ENCODE measurements around the gene INSR. TPM values are rescaled to one million over a fixed set of nuclear protein-coding genes. Genes with fewer than 3 reads are reported as not detected.
A peak's percentile ranks its signal among the peaks of the same experiment; 100 is the strongest.

INSR gene
- total and polyA plus RNA-seq, 4 donors = 5.8 to 64.6 (median 20.9) TPM

DNA sequence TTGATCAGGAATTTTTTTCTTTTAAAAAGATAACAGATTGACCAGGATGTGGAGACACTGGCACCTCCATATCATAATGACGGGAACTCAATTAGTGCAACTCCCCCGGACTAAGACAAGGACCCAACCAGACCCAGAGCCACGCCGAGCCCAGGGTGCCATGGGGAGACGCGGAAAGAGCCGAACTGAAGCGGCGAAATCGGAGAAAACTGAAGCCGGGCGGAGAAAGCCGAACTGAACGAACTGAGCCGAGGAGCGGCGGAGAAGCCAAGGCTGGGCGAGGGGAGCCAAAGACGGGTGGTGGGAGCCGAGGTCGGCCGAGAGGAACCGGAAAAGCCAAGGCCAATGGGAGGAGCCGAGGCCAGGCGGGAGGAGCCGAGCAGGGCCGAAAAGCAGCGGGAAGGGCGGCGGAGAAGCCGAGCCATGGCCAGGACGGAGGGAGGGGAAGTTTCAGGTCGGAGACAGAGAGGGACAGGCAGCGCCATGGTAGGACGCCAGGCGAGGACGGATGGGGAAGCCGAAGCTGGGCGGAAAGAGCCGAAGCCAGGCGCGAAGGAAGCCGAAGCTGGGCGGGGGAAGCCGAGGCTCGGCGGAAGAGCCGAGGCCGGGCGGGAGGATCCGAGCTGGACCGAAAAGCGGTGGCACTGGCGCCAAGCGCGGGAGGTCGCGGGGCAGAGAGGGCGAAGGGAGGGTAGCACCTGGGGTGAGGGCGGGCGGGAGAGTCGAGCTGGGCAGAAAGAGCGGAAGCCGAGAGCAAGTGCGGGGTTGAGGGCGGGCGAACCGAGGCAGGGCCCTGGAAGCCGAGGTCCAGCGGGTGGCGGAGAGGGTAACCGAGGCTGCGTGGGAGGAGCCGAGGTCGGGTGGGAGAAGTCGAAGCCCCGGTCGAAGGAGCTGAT, 195.3 kb downstream of the INSR start:
- Histone ChIP-seq H3K9me3 (ENCODE audit: control insufficient read depth in 4 of 4, insufficient read depth in 3 of 4, low read length in 3 of 4) (peaks cover 0 to 9% (median 2%) of the 10 kb centered on the region in 4 donors), H3K36me3 (ENCODE audit: control insufficient read depth in 4 of 4, insufficient read depth in 4 of 4, low read length in 4 of 4) (no peaks in the 10 kb centered on the region), H3K27me3 (ENCODE audit: control insufficient read depth in 3 of 3, insufficient read depth in 3 of 3, low read length in 2 of 3) (no peaks in the 10 kb centered on the region), H3K4me1 (ENCODE audit: control insufficient read depth in 5 of 5, insufficient read depth in 5 of 5, low read length in 5 of 5) (peaks cover 0 to 6% (median 3%) of the 10 kb centered on the region in 5 donors), H3K27ac (ENCODE audit: low read depth in 1 of 2, low read length in 1 of 2) (peak overlapping the region; percentile 86 to 96), H3K4me3 (peak overlapping the region; percentile 65), H3K9ac (ENCODE audit: insufficient read depth in 1 of 2, low read length in 2 of 2) (peak overlapping the region; percentile 53 to 81)
- DNase-seq = peak; percentile 96 to 98 (median 97)
- 1% methylated on average over 75 to 78 of the region's 78 CpGs for WGBS, 2 donors
- TF ChIP-seq, protein P1, sequence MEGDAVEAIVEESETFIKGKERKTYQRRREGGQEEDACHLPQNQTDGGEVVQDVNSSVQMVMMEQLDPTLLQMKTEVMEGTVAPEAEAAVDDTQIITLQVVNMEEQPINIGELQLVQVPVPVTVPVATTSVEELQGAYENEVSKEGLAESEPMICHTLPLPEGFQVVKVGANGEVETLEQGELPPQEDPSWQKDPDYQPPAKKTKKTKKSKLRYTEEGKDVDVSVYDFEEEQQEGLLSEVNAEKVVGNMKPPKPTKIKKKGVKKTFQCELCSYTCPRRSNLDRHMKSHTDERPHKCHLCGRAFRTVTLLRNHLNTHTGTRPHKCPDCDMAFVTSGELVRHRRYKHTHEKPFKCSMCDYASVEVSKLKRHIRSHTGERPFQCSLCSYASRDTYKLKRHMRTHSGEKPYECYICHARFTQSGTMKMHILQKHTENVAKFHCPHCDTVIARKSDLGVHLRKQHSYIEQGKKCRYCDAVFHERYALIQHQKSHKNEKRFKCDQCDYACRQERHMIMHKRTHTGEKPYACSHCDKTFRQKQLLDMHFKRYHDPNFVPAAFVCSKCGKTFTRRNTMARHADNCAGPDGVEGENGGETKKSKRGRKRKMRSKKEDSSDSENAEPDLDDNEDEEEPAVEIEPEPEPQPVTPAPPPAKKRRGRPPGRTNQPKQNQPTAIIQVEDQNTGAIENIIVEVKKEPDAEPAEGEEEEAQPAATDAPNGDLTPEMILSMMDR (IDR thresholded peaks at IDR 0.05; ENCODE audit: control extremely low read depth, extremely low read depth) = no peak
- peak; percentile 93 for ATAC-seq (ENCODE audit: insufficient read depth, low FRiP score)

DNA sequence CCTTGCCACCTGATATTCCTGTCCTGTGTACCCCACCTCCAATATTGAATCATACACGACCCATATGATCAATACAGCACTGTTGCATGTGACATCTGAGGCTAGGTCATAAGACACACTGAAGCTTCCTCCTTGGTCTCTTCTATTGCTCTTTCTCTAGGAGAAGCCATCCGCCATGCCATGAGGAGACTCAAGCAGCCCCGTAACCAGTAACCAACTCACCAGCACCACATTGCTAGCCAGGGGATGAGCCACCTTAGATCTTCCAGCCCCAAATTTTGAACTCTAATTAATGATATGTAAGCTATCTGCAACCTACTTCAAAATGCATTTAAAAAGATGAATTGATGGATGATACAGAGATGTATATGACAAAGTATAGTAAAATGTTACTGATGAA, 196.1 kb downstream of the INSR start:
- TF ChIP-seq, protein P1 (IDR thresholded peaks at IDR 0.05; ENCODE audit: control extremely low read depth, extremely low read depth) = no peak
- DNase-seq = no peak
- Histone ChIP-seq H3K36me3 (ENCODE audit: control insufficient read depth in 4 of 4, insufficient read depth in 4 of 4, low read length in 4 of 4) (no peaks in the 10 kb centered on the region), H3K9me3 (ENCODE audit: control insufficient read depth in 4 of 4, insufficient read depth in 3 of 4, low read length in 3 of 4) (peaks cover 0 to 14% (median 2%) of the 10 kb centered on the region in 4 donors), H3K4me1 (ENCODE audit: control insufficient read depth in 5 of 5, insufficient read depth in 5 of 5, low read length in 5 of 5) (peaks cover 0 to 6% (median 3%) of the 10 kb centered on the region in 5 donors), H3K27me3 (ENCODE audit: control insufficient read depth in 3 of 3, insufficient read depth in 3 of 3, low read length in 2 of 3) (no peaks in the 10 kb centered on the region), H3K4me3 (no peak overlapping the region), H3K9ac (ENCODE audit: insufficient read depth in 1 of 2, low read length in 2 of 2) (peak overlapping the region in 1 of 2 donors; percentile 81), H3K27ac (ENCODE audit: low read depth in 1 of 2, low read length in 1 of 2) (no peak overlapping the region)
- ATAC-seq (ENCODE audit: insufficient read depth, low FRiP score) = no peak
- 95 to 97% methylated on average over 3 of the region's 3 CpGs for WGBS, 2 donors

DNA sequence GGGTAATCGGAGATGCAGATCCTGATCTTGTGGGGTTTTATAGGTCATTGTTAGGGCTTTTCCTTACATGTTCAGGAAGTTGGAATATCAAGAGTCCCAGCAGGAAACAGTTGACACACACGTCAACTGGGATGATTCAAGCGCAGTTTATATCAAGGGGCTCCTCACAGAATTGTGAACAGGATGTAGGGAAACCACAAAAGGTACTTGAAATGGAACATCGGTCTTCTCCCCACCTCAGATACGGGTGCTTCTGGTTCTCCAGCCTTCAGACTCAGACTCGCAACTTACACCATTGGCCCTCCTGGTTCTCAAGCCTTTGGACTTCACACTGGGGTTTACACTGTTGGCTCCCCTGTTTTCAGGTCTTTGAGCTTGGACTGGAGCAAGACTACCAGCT, 205.2 kb downstream of the INSR start:
- Histone ChIP-seq H3K4me1 (ENCODE audit: control insufficient read depth in 5 of 5, insufficient read depth in 5 of 5, low read length in 5 of 5) (no peaks in the 10 kb centered on the region), H3K9me3 (ENCODE audit: control insufficient read depth in 4 of 4, insufficient read depth in 3 of 4, low read length in 3 of 4) (peaks cover 10 to 49% (median 37%) of the 10 kb centered on the region in 4 donors), H3K9ac (ENCODE audit: insufficient read depth in 1 of 2, low read length in 2 of 2) (no peak overlapping the region), H3K27me3 (ENCODE audit: control insufficient read depth in 3 of 3, insufficient read depth in 3 of 3, low read length in 2 of 3) (no peaks in the 10 kb centered on the region), H3K36me3 (ENCODE audit: control insufficient read depth in 4 of 4, insufficient read depth in 4 of 4, low read length in 4 of 4) (peaks cover 3 to 22% (median 11%) of the 10 kb centered on the region in 4 donors), H3K4me3 (no peak overlapping the region), H3K27ac (ENCODE audit: low read depth in 1 of 2, low read length in 1 of 2) (no peak overlapping the region)
- 87 to 92% methylated on average over 6 of the region's 6 CpGs for whole genome bisulfite sequencing, 2 donors
- no peak for DNase-seq
- no peak for ATAC-seq (ENCODE audit: insufficient read depth, low FRiP score)
- TF ChIP-seq, protein P1 (IDR thresholded peaks at IDR 0.05; ENCODE audit: control extremely low read depth, extremely low read depth) = no peak

Data from lung (tissue), 12 donors.